ENCODE data around the gene CITED2.

Gene CITED2

DNA sequence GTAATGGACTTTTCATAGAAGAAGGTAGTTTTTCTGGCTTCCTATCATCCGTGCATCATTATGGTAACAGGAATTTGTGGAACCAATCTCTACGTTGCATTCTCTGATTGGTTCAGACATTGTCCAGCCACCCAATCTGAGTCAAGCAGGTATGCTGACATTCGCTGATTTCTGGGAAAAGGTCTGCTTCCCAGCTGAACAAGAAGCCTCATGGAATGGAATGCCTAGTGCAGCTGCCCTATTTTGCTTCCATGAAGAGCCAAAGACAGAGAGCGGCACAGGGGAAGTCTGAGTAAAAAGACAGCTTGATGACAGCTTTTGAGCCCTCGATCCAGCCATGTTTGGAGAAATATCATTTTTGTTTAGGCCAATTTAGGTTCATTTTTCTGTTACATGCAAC is 44.1 kb downstream of the CITED2 start:
- no peak for DNase-seq (ENCODE audit: low read depth)

DNA sequence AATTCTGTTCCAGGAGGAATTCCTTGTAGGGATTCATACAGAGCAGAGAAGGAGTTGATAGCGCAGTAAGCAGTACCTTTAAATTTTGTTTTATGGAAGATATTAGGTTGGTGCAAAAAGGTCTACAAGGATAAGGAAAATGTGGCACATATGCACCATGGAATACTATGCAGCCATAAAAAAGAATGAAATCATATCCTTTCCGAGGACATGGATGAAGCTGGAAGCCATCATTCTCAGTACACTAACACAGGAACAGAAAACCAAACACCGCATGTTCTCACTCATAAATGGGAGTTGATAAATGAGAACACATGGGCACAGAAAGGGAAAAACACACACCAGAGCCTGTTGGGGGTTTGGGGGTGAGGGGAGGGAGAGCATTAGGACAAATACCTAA is 45.2 kb downstream of the CITED2 start:
- DNase-seq (ENCODE audit: low read depth): no peak

DNA sequence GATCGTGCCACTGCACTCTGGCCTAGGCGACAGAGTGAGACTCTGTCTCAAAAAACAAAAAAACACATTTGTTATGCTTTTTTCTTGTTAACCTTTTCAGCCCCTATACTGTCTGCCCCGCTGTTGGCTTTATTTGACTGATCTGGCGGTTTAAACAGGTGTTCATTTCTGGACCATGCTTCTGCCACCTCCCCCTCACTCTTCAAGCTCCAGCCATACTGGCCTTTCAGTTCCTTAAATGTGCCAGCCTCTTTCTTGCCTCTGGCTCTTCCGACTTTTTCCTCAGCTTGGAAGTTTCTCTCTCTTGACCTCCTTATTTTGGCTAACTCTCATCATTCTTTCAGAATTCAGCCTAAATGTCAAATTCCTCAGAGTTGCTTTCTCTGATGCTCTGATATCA is 47.4 kb downstream of the CITED2 start:
- DNase-seq (ENCODE audit: low read depth): no peak

DNA sequence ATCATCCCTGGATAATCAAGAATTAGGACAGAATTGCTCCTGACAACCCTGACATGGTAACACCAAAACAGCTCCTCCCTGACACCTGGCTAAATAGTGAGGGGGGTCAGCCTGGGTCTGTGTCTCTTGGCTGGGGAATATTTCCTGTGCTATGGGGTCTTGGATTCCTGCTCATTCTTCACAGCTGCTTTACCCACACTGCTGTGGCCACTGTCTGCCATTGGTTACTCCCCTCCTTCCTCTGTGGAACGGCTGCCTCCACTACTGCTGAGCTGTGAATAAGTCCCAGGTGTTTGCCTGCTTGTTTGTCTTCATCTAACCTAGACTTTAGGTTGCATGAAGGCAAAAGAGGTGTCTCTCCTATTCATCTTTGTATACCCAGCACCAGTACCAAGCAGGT is 48.8 kb downstream of the CITED2 start:
- DNase-seq (ENCODE audit: low read depth): no peak

DNA sequence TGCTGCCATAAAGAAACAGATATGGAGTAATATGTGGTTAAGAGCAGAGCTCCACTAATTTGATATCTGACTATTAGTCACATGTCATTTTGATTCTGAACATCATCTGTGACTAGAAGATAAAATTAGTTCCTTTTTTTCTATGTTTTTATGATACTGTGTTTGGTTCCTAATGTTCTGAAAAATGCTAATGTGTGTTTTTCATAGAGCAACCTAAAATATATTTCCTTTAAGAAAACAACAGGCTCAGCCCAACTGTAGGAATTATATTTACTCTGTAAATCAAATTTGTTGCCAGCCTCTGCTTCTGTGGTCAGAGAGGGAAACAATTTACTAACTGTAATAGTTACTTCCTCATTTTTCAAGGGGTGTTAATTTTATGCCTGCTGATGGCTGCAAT is 49.3 kb downstream of the CITED2 start:
- no peak for DNase-seq (ENCODE audit: low read depth)

DNA sequence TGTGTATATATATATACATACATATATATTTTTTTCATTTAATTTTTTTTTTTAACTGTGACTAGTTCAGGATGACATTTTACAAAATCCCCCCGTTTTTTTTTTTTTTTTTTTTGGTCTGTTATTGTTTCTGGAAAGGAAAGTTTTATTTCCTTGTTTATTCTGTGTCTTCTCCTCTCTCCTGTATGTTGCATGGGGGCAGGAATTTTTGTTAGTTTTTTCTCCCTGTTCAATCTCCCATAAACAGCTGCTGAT is 50.2 kb downstream of the CITED2 start:
- no peak for DNase-seq (ENCODE audit: low read depth)

DNA sequence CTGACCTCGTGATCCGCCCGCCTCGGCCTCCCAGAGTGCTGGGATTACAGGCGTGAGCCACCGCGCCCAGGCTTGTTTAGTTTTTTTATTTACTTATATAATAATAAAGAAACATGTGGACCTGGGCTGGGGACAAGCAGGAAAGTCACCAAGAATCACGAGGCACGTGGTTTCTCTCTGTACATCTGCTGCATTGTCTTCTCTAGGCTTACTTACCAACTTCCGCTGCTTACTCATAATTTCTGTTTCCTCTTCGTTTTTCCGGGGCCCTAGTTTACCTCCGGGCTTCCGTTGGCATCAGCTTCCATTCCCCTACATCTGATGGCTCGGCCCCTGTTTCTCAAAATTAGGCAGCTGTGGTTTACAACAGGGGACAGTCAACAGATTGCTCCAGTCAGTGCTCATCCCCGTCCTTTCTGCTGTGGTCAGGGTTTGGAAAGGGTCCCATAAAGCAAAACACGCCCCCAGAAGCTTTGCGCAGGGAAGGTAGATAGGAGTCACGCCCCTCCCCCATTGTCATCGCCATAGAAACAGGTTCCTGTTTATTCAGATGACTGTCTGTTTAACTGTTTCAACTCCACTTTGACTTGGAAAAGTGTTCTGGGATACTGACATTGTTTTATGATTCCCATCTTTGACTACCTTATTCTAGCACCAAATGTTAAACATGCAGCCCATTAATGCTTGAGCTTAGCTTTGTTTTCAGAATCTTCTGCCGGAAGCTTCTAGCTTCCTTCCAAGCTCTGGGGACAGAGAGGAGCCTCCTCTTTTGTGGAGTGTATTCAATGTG is 50.7 kb downstream of the CITED2 start:
- DNase-seq (ENCODE audit: low read depth): peak; percentile 70
